Lower leg skin (tissue), 4 donors: Measurements from ENCODE around the gene GJB6. TPM values are rescaled to one million over a fixed set of nuclear protein-coding genes. Genes with fewer than 3 reads are reported as not detected.
"Not testable (repeated sequence)": the region's sequence is repeated elsewhere in the genome, so short reads cannot be mapped to it uniquely, and the experiment has no call there.

ENCODE experiments used
- DNase-seq, 2 donors: peaks; one replicate each; pipeline ENCODE4 v3.0.0-alpha.2; 2019; ENCODE audit warnings: low spot score in 2 of 2
- H3K4me3 ChIP-seq: fragments of 200-600 bp; sonication (generic); 2 replicates; pipeline ENCODE4 v1.5.1; 2017; ENCODE audit warnings: mild to moderate bottlenecking, low read depth; ENCODE audit not compliant: poor library complexity, severe bottlenecking
- POLR2A ChIP-seq, 2 donors: fragments of 450-650 bp; IDR thresholded peaks; one replicate each; pipeline ENCODE4 v1.6.1; 2016 to 2017; ENCODE audit warnings: antibody characterized with exemption in 2 of 2, mild to moderate bottlenecking in 1 of 2, moderate library complexity in 1 of 2
- WGBS, 2 donors: methylation state at CpG; one replicate each; pipeline ENCODE4 v1.1.5; 2018; 5-methylcytosine and 5-hydroxymethylcytosine counted together
- intact Hi-C: fragments of 100-400 bp; cut with DNase I; formaldehyde crosslinking; loops from one replicate; pipeline ENCODE4 v1.15.0; 2023; ENCODE audit warnings: low total_unique reads
- total RNA-seq, 4 donors: library from RNA; depleted of rRNA; stranded (reverse); fragments of >200 nt; gene quantifications; one replicate each; pipeline ENCODE4 v1.1.0, GENCODE V29; 2016
- TF ChIP-seq, protein P1 (sequence below), 3 donors: fragments of 450-650 bp; IDR thresholded peaks; one replicate each; pipeline ENCODE4 v1.5.1; 2016; ENCODE audit warnings: antibody characterized with exemption in 3 of 3, mild to moderate bottlenecking in 3 of 3, moderate library complexity in 2 of 3

The GJB6 gene
- total RNA-seq, result 100 to 1,000 TPM in 1 of 4 donors, 10 to 100 TPM in 3; 49.7 to 150 (median 58.3) TPM

DNA sequence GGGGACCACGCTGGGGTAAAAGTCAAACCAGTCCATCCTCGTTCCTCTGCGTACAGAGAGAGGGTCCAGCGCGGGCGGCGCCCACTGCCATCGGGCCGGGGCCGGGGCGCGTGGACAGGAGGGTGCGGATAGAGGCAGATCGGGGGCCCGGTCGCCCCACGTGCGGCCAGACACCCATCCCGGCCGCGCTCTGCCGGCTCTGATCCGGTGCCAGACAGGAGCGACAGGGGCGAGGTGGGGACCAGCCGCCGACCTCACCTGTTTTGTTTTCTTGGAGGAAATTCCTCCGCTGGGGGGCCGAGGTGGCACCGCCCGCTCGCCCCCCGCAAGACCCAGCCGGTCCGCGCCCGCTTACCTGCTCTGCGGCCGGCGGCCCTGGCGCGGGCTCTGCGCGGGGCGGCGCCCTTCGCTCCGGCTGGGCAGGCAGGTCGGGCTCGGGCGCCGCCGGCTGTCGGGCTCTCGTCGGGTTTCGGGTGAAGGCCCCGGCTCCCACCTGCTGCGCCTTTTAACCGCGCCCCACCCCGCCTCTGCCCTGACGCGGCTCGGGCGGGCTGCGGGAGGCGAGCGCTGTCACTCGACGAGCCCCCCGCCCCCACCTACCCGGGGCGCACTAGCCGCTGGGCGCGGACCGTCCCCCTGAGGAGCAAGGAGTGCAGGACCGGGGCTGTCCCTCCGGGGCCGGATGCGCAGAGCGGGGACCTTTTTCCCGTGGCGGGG is at the start of gene GJB6:
GJB6 (minus strand) TSS at position 481 of the 717 bp plus-strand sequence. CDS start 8,839 bp downstream, outside the sequence.
- WGBS, 2 donors, result 1 to 2% methylated on average over 14 to 24 of the region's 85 CpGs
- DNase-seq, result no peak
- intact Hi-C loops, result no loop called here
- TF ChIP-seq, protein P1, sequence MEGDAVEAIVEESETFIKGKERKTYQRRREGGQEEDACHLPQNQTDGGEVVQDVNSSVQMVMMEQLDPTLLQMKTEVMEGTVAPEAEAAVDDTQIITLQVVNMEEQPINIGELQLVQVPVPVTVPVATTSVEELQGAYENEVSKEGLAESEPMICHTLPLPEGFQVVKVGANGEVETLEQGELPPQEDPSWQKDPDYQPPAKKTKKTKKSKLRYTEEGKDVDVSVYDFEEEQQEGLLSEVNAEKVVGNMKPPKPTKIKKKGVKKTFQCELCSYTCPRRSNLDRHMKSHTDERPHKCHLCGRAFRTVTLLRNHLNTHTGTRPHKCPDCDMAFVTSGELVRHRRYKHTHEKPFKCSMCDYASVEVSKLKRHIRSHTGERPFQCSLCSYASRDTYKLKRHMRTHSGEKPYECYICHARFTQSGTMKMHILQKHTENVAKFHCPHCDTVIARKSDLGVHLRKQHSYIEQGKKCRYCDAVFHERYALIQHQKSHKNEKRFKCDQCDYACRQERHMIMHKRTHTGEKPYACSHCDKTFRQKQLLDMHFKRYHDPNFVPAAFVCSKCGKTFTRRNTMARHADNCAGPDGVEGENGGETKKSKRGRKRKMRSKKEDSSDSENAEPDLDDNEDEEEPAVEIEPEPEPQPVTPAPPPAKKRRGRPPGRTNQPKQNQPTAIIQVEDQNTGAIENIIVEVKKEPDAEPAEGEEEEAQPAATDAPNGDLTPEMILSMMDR (IDR thresholded peaks at IDR 0.05), result no peak
- TF ChIP-seq POLR2A (IDR thresholded peaks at IDR 0.05), result no peak
- H3K4me3 ChIP-seq, result peak within 1 kb of the TSS; percentile 13

DNA sequence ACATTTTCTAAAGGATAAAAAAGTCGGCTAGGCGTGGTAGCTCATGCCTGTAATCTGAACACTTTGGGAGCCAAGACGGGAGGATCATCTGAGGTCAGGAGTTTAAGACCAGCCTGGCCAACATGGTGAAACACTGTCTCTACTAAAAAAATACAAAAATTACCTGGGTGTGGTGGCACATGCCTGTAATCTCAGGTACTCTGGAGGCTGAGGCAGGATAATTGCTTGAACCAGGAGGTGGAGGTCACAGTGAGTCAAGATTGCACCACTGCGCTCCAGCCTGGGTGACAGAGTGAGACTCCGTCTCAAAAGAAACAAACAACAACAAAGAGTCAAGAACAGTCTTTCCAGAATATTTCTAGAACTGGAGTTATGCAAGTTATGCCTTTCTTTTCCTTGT is 44.8 kb upstream of the GJB6 start:
- 47 to 50% methylated on average over 5 of the region's 5 CpGs for WGBS, 2 donors
- H3K4me3 ChIP-seq, intact Hi-C loops, DNase-seq: not testable (repeated sequence)

DNA sequence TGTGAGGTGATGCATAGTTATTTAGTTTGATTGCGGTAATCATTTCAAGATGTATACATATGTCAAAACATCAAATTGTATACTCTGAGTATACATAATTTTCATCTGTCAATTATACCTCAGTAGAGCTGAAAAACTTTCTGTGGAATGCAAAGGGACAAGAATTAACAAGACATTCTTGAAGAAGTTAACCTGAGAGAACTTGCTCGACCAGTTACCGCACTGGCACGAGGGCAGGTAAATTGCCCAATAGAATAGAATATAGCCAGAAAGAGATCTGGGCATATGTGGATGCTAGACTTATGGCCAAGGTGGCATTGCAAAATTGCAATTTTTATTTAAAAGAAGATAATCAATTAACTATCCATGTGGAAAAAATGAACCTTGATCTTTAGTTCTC is 42.3 kb upstream of the GJB6 start:
- 54% methylated on average over 4 of the region's 4 CpGs for WGBS, 2 donors
- intact Hi-C loops, result no loop called here
- TF ChIP-seq, protein P1 (IDR thresholded peaks at IDR 0.05), result no peak
- TF ChIP-seq POLR2A (IDR thresholded peaks at IDR 0.05), result no peak
- peak in 1 of 2 donors; percentile 50 for DNase-seq
- H3K4me3 ChIP-seq, result no peak overlapping the region

DNA sequence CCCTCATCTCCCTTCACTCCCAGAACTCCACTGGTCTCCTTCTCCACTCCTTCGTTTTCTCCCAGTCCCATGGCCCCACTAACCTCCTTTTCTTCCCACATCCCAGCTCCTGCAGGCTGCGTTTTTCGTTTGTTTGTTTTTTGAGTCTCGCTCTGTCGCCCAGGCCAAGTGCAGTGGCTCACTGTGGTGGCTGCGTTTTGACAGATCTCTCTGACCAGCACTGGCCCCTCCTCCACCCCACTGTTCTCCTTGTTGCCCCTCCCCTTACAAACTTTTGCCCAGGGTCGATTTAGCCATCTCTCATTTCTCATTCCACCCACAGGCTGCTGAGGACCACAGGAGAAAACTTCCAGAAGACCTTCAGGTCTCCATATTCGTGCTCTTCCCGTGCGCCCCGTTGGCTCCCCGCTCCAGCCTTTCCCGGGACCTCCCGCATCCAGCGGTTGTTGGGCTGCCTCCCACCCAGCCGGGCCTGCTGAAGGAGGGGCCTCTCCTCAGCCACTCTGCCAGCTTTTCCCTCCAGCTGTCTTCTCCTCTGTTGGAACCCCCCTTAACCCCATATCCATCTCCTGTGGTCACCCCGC is 40.6 kb upstream of the GJB6 start:
- intact Hi-C loops, result no loop called here
- 68 to 74% methylated on average over 17 of the region's 17 CpGs for WGBS, 2 donors
- DNase-seq, result peak in 1 of 2 donors; percentile 75
- TF ChIP-seq POLR2A (IDR thresholded peaks at IDR 0.05), result no peak
- TF ChIP-seq, protein P1 (IDR thresholded peaks at IDR 0.05), result no peak
- no peak overlapping the region for H3K4me3 ChIP-seq

DNA sequence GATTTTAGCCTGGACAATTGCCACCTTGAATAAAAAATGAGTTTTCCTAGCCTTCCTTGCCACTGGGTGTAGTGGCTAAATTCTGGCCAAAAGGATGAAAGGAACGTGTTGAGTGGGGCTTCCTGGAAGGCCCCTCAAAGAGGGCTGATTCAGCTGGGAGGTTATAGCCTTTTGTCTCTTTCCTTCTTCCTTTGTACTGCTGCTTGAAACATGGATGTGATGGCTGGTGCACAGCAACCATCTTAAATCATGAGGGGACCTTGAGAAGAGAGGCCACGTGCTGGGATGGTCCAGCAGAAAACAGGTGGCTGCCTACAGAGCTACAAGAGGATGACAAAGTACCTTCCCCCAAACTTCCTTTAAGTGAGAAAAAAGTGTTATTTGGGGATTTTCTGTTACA is 40.0 kb upstream of the GJB6 start:
- H3K4me3 ChIP-seq, result no peak overlapping the region
- TF ChIP-seq, protein P1 (IDR thresholded peaks at IDR 0.05), result no peak
- peak in 1 of 2 donors; percentile 53 for DNase-seq
- intact Hi-C loops, result no loop called here
- 61 to 69% methylated on average over 2 of the region's 2 CpGs for WGBS, 2 donors

DNA sequence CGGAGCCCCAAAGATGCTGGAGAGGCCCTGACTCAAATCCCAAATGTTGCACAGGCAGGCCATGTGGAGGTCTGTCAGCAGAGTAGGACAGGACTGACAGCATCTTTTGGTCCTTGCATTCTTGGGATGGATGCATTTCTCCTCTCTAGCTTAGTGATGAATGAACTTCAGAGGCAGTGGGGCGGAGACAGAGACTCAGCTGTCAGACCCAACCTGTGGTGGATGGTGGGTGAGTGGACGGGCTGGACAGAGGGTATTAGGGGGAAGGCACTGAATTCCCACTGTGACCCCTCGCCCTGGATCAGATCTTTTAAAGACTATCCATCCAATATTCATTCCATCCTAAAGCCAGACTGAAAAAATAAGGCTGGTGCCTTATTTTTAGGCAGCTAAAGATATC is 39.3 kb upstream of the GJB6 start:
- DNase-seq, result peak in 1 of 2 donors; percentile 76
- intact Hi-C loops, result no loop called here
- no peak overlapping the region for H3K4me3 ChIP-seq
- TF ChIP-seq, protein P1 (IDR thresholded peaks at IDR 0.05), result no peak
- no peak for TF ChIP-seq POLR2A (IDR thresholded peaks at IDR 0.05)
- 77 to 88% methylated on average over 4 of the region's 4 CpGs for WGBS, 2 donors
